Ishikawa (cell line): ENCODE results near the gene BCL2L2.

Experiments used
- CEBPB ChIP-seq: IDR thresholded peaks from 2 replicates; pipeline ENCODE4 v1.6.1; 2012
- CREB1 ChIP-seq: IDR thresholded peaks from 2 replicates; pipeline ENCODE4 v1.6.1; 2012; ENCODE audit warnings: low read depth
- EGR1 ChIP-seq: IDR thresholded peaks from 2 replicates; pipeline ENCODE4 v1.6.1; 2012
- EP300 ChIP-seq: IDR thresholded peaks from 2 replicates; pipeline ENCODE4 v1.6.1; 2012; ENCODE audit warnings: borderline replicate concordance
- FOXM1 ChIP-seq: IDR thresholded peaks from 2 replicates; pipeline ENCODE4 v1.6.1; 2012; ENCODE audit warnings: low read depth, borderline replicate concordance
- NFIC ChIP-seq: IDR thresholded peaks from 2 replicates; pipeline ENCODE4 v1.6.1; 2012
- RAD21 ChIP-seq: IDR thresholded peaks from 2 replicates; pipeline ENCODE4 v1.6.1; 2012; ENCODE audit warnings: low read depth
- TAF1 ChIP-seq: IDR thresholded peaks from 2 replicates; pipeline ENCODE4 v1.6.1; 2012; ENCODE audit warnings: low read depth, mild to moderate bottlenecking
- TCF12 ChIP-seq: IDR thresholded peaks from 2 replicates; pipeline ENCODE4 v1.6.1; 2012; ENCODE audit warnings: low read depth
- TEAD4 ChIP-seq: IDR thresholded peaks from 2 replicates; pipeline ENCODE4 v1.6.1; 2012
- YY1 ChIP-seq: IDR thresholded peaks from 2 replicates; pipeline ENCODE4 v1.6.1; 2012; ENCODE audit warnings: low read depth
- ZBTB7A ChIP-seq: IDR thresholded peaks from 2 replicates; pipeline ENCODE4 v1.6.1; 2012; ENCODE audit warnings: low read depth
- TF ChIP-seq, protein P1 (sequence below): IDR thresholded peaks from 2 replicates; pipeline ENCODE4 v1.6.1; 2012; ENCODE audit warnings: low read depth, mild to moderate bottlenecking
- TF ChIP-seq, protein P2 (sequence below): IDR thresholded peaks from 2 replicates; pipeline ENCODE4 v1.6.1; 2012
- TF ChIP-seq, protein P3 (sequence below): IDR thresholded peaks from 2 replicates; pipeline ENCODE4 v1.6.1; 2012

The BCL2L2 gene

DNA sequence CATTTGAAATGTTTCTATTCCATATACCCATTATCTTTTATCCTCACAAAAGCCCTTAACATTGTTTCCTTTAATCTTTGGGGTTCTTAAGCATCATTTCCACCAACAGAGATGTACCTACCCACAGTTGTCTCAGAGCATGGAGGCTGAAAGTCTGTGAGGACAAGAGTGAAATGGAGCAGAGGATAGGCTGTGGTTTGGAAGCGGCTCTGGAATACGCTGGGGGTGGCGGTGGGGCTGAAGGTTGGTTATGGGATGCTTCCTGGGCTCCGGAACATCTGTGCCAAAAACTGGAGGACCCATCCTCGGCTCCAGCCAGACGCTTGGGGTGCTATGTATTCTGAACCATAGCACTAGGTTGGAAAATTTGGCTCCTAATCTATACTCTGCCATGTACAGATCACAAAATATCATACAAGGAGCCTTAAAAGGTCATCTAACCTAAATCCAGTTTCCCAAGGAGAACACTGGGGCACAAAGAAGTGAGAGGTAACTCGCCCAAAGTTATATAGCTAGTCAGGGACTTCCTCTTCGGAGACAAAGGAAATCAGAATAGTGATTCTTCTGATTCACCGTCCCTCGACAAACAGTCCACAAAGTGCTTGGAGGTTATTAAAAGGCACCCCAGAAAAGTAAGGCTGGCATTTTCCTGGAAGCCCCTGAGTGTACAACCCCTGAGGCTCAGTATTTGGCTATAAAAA lies 6.5 kb upstream of the BCL2L2 start:
- TF ChIP-seq FOXM1 (no peak), TCF12 (no peak), CREB1 (no peak), RAD21 (no peak), NFIC (no peak), TEAD4 (no peak), EP300 (no peak), CEBPB (no peak), EGR1 (no peak), TAF1 (no peak), ZBTB7A (no peak), YY1 (no peak)
- TF ChIP-seq, protein P1, sequence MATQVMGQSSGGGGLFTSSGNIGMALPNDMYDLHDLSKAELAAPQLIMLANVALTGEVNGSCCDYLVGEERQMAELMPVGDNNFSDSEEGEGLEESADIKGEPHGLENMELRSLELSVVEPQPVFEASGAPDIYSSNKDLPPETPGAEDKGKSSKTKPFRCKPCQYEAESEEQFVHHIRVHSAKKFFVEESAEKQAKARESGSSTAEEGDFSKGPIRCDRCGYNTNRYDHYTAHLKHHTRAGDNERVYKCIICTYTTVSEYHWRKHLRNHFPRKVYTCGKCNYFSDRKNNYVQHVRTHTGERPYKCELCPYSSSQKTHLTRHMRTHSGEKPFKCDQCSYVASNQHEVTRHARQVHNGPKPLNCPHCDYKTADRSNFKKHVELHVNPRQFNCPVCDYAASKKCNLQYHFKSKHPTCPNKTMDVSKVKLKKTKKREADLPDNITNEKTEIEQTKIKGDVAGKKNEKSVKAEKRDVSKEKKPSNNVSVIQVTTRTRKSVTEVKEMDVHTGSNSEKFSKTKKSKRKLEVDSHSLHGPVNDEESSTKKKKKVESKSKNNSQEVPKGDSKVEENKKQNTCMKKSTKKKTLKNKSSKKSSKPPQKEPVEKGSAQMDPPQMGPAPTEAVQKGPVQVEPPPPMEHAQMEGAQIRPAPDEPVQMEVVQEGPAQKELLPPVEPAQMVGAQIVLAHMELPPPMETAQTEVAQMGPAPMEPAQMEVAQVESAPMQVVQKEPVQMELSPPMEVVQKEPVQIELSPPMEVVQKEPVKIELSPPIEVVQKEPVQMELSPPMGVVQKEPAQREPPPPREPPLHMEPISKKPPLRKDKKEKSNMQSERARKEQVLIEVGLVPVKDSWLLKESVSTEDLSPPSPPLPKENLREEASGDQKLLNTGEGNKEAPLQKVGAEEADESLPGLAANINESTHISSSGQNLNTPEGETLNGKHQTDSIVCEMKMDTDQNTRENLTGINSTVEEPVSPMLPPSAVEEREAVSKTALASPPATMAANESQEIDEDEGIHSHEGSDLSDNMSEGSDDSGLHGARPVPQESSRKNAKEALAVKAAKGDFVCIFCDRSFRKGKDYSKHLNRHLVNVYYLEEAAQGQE = no peak
- TF ChIP-seq, protein P2, sequence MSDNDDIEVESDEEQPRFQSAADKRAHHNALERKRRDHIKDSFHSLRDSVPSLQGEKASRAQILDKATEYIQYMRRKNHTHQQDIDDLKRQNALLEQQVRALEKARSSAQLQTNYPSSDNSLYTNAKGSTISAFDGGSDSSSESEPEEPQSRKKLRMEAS = no peak
- TF ChIP-seq, protein P3, sequence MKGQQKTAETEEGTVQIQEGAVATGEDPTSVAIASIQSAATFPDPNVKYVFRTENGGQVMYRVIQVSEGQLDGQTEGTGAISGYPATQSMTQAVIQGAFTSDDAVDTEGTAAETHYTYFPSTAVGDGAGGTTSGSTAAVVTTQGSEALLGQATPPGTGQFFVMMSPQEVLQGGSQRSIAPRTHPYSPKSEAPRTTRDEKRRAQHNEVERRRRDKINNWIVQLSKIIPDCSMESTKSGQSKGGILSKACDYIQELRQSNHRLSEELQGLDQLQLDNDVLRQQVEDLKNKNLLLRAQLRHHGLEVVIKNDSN = no peak

DNA sequence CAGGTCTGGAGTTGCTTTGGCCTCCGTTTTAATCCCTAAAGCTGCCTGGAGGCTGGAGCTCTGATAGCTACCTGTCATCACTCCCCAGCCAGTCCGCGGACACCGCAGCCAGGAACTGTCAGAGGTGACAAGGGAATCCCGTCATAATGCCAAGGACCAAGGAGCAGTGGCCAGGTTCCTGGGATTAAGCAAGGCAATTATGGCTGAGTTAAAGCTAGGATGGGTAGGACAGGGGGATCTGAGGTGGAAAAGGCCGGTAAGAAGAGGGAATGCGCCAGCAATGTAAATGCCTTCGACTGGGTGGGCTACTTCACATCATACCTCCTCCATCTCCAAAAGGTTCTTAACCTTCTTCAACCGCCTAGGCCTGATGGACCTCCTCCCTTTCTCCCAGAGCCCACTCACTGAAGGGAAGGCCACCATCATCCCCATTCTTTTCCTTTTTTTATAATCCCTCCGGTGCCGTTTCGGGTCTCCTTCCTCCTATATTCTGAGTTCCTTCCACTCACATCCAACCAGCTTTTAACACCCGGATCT lies 5.9 kb upstream of the BCL2L2 start:
- TF ChIP-seq CEBPB (no peak), NFIC (no peak), YY1 (no peak), EGR1 (no peak), ZBTB7A (no peak), TAF1 (no peak), TCF12 (no peak), CREB1 (no peak), FOXM1 (no peak), EP300 (no peak), RAD21 (no peak), TEAD4 (no peak)
- TF ChIP-seq, protein P3 = no peak
- TF ChIP-seq, protein P1 = no peak
- TF ChIP-seq, protein P2 = no peak

DNA sequence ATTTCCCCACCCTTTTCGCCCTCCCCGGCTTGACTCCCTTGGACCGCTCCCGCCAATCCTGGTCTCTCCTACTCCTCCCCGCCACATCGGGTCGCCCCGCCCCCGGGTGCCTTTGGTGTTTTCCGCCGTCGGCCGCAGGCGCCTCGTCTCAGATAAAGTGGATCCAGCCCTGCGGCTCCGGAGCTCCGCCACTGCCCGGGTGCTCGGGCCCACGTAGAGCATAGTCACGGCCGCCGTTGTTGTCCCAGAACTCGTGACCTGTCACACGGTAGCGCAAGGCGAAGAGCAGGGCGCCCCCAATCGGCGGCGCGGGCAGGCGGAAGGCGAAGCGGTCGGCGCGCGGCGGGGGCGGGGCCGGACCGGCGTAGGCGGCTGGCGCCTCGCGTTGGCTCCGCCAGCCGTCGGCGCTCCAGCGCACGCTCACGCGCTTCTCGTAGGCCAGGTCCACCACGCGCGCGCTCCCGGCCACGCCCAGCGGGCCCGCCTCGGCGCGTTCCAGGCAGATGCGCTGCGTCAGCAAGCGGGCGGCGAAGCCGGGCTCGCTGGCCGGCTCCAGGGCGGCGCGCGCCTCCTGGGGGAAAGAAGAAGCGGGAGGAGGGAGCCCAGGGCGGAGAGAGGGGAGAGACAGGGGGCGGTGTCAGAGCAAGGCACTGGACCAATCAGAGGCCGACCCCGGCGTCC lies 5.2 kb upstream of the BCL2L2 start:
- TF ChIP-seq, protein P2 = peak; percentile 75
- TF ChIP-seq, protein P3 = peak; percentile 85
- 0 out of 2 replicates have a peak, but pooled peaks have one; percentile 13 for TF ChIP-seq TCF12
- no peak for TF ChIP-seq NFIC
- TF ChIP-seq, protein P1 = no peak
- 0 out of 2 replicates have a peak, but pooled peaks have one; percentile 17 for TF ChIP-seq CREB1
- peak; percentile 79 for TF ChIP-seq EGR1
- no peak for TF ChIP-seq YY1
